H1 (cell line): Measurements from ENCODE around the gene RIN2. TPM values are rescaled to one million over a fixed set of nuclear protein-coding genes. Genes with fewer than 3 reads are reported as not detected.

Source experiments
- CBX5 ChIP-seq: fragments of 300-800, 300-1000 bp; sonication (generic); IDR thresholded peaks from 2 replicates; pipeline ENCODE4 v1.7.1; 2016; ENCODE audit warnings: antibody characterized with exemption, low read length, low read depth
- CBX8 ChIP-seq: fragments of 300-800, 300-1000 bp; sonication (generic); IDR thresholded peaks from 2 replicates; pipeline ENCODE4 v1.7.1; 2016; ENCODE audit warnings: low read depth, low read length, borderline replicate concordance
- CHD1 ChIP-seq: IDR thresholded peaks from 2 replicates; pipeline ENCODE4 v1.6.1; 2012; ENCODE audit warnings: low read depth, low read length, improper control_type of control experiment
- MAX ChIP-seq: IDR thresholded peaks from 2 replicates; pipeline ENCODE4 v1.6.1; 2012; ENCODE audit warnings: inconsistent platforms
- RAD21 ChIP-seq, 2 experiments: IDR thresholded peaks in 1 of 2; conservative IDR thresholded peaks in 1 of 2; 2 replicates each; pipeline ENCODE4 v1.6.1; 2011; ENCODE audit warnings: low read depth in 2 of 2, low read length in 2 of 2, improper control_type of control experiment in 1 of 2, inconsistent platforms in 1 of 2, mild to moderate bottlenecking in 1 of 2, moderate library complexity in 1 of 2
- RNF2 ChIP-seq: fragments of 200-900, 300-1000 bp; sonication (generic); IDR thresholded peaks from 2 replicates; pipeline ENCODE4 v1.7.1; 2016; ENCODE audit warnings: borderline replicate concordance, low read depth, mild to moderate bottlenecking, antibody characterized with exemption, low read length; ENCODE audit not compliant: poor library complexity, severe bottlenecking; ENCODE audit errors: missing control alignments
- SP1 ChIP-seq: IDR thresholded peaks from 2 replicates; pipeline ENCODE4 v1.6.1; 2011; ENCODE audit warnings: low read depth, low read length
- polyA plus RNA-seq, 7 experiments: library from polyadenylated mRNA; depleted of rRNA in 3 of 7; stranded (reverse) in 5 of 7; unstranded in 2 of 7; fragments of >200 nt in 5 of 7; fragments of 200-250 nt in 2 of 7; gene quantifications; 1 replicate in 5 of 7; 2 replicates in 1 of 7; 4 replicates in 1 of 7; pipeline versions ENCODE4 v1.2.1 to v1.2.3, GENCODE V29; 2011 to 2013; ENCODE audit warnings: missing spikeins in 2 of 7, mixed read lengths in 2 of 7
- total RNA-seq: library from RNA; stranded (reverse); fragmentation: NEBNext Ultra II Directional; extraction: Animal tissue kit (Norgen Biotek cat#: 25700); gene quantifications from 2 replicates; pipeline ENCODE4 v1.2.1, GENCODE V29; 2021

RIN2 gene
- total and polyA plus RNA-seq, 2 of the 8 experiments (the other 6 are each of a cell fraction or from before 2014, with no cell fraction given) = 0.20 to 1.3 TPM

GRCh38 chr20:19793716-19794115 is 35.7 kb downstream of the RIN2 start (continued):
- TF ChIP-seq MAX = no peak
- no peak for TF ChIP-seq CBX5
- no peak for TF ChIP-seq CBX8
- no peak for TF ChIP-seq SP1
- no peak for TF ChIP-seq RNF2
- no peak for TF ChIP-seq RAD21 (IDR thresholded peaks at IDR 0.05 in 1 of 2, conservative IDR thresholded peaks at IDR 0.05 in 1 of 2; ENCODE audit: low read depth in 2 of 2, low read length in 2 of 2)
- no peak for TF ChIP-seq CHD1
